ENCODE data around the gene SAMD9L.

Gene SAMD9L

DNA sequence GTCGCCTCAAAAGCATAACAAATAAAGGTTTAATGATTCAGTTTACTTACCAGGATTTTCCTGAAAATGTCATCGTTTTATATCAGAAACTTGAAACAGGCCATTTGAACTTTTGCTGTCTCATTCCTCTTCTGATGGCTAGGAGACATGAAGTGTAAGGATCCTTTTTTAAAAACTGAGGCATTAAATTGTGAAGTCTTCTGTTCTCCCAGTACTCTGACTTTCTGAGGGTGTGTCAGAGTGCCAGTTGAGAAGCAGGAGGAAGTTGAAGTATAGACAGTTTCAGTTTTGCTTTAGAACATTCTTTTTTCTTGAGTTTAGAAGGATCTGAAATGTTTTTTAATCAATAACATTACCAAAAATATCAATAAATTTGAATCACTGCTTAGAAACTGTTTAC, at the start of gene SAMD9L:
Gene SAMD9L, minus strand, starts transcription at position 242 of the 400 bp plus-strand sequence. CDS start 12,414 bp downstream, outside the sequence.
- peak; percentile 86 for FAIRE-seq

GRCh38 chr7:93196336-93196735, 48.2 kb upstream of the SAMD9L start:
- FAIRE-seq (no peak), DNase-seq (ENCODE audit: extremely low spot score, insufficient read length, low read depth) (no peak)

More for the DNA sequence above, at the start of gene SAMD9L:
- DNase-seq (ENCODE audit: extremely low spot score, insufficient read length, low read depth) = no peak

GRCh38 chr7:93194386-93194785, 46.2 kb upstream of the SAMD9L start:
- FAIRE-seq (no peak), DNase-seq (ENCODE audit: extremely low spot score, insufficient read length, low read depth) (no peak)

GRCh38 chr7:93188870-93189634, 40.9 kb upstream of the SAMD9L start:
- FAIRE-seq = no peak
- no peak for DNase-seq (ENCODE audit: extremely low spot score, insufficient read length, low read depth)

DNA sequence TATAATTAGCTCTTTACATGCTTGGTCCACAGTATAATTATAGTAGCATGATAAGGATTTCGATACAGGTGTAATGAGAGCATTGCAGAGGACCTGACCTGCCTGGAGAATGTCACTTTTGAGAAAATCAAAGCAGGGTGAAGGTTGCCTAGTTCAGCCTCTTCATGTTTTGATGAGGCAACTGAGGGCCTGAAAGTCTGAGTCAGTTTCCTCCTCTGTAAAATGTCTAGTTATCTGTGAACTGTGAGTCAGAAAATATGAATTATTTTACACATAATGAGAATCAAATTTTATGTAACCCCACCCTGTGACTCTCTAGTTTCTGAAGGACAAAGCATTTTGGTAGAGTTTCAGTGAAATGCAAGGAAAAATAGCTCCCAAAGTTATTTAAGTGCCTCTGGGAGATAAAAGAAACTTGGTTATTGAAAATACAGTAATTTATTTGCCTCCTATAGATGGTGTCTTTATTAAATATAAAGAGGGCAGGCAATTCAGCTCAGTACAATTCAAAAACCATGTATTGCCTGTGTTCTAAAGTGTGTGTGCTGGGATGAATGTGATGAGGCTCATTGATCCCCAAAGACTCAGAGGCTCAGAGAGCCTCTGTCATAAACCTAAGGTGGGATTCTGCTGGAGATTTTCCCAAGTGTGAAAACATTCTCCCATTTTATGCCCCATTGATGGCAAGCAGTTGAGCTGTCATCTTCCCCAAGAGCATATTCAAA, 37.3 kb upstream of the SAMD9L start:
- FAIRE-seq (no peak), DNase-seq (ENCODE audit: extremely low spot score, insufficient read length, low read depth) (no peak)

GRCh38 chr7:93179173-93179572, 31.0 kb upstream of the SAMD9L start:
- DNase-seq (ENCODE audit: extremely low spot score, insufficient read length, low read depth) (no peak), FAIRE-seq (no peak)

GRCh38 chr7:93178213-93178612, 30.0 kb upstream of the SAMD9L start:
- DNase-seq (ENCODE audit: extremely low spot score, insufficient read length, low read depth) (no peak), FAIRE-seq (no peak)

GRCh38 chr7:93176992-93177580, 28.9 kb upstream of the SAMD9L start:
- no peak for DNase-seq (ENCODE audit: extremely low spot score, insufficient read length, low read depth)
- no peak for FAIRE-seq

DNA sequence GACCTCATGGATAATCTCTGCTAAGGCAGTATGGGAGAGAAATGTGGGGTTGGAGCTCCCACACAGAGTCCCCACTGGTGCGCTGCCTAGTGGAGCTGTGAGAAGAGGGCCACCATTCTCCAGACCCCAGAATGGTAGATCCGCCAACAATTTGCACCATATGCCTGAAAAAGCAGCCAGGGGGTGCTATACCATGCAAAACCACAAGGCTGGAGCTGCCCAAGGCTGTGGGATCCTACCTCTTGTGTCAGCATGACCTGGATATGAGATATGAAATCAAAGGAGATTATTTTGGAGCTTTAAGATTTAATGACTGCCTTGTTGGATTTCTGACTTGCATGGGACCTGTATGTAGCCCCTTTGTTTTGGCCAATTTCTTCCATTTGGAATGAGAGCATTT, 27.0 kb upstream of the SAMD9L start:
- no peak for DNase-seq (ENCODE audit: extremely low spot score, insufficient read length, low read depth)
- FAIRE-seq = no peak

- FAIRE-seq = no peak
- DNase-seq (ENCODE audit: extremely low spot score, insufficient read length, low read depth) = no peak
These were observed 24.5 kb upstream of the SAMD9L start for GRCh38 chr7:93172683-93173082.

DNA sequence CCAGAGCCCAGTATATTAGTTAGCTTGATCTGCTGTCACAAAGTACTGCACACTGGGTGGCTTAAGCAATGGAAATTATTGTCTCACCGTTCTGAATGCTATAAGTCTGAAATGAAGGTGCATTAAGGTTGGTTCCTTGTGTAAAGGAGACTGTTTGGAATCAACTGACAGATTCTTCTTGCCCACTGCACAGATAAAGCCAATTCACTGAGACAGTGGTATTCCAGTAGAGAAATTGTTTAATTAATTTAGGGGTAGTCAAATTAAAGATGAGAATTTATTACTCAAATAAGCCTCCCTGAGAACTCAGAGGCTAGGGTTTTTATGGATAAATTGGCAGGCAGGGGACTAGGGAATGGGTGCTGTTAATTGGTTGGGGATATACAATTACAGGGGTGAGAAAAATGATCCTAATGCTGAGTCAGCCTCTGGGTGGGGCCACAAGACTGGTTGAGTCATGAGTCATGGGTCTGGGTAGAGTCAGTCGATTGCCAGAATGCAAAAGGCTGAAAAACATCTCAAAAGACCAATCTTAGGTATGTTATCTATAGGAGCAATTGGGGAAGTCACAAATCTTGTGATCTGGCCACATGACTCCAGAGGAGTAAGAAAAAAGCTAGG, 23.5 kb upstream of the SAMD9L start:
- FAIRE-seq (no peak), DNase-seq (ENCODE audit: extremely low spot score, insufficient read length, low read depth) (no peak)

- FAIRE-seq (peak; percentile 90), DNase-seq (ENCODE audit: extremely low spot score, insufficient read length, low read depth) (no peak)
These were observed 17.3 kb upstream of the SAMD9L start for GRCh38 chr7:93165447-93165846.

- no peak for DNase-seq (ENCODE audit: extremely low spot score, insufficient read length, low read depth)
- FAIRE-seq = no peak
These were observed 16.6 kb upstream of the SAMD9L start for GRCh38 chr7:93164766-93165165.

DNA sequence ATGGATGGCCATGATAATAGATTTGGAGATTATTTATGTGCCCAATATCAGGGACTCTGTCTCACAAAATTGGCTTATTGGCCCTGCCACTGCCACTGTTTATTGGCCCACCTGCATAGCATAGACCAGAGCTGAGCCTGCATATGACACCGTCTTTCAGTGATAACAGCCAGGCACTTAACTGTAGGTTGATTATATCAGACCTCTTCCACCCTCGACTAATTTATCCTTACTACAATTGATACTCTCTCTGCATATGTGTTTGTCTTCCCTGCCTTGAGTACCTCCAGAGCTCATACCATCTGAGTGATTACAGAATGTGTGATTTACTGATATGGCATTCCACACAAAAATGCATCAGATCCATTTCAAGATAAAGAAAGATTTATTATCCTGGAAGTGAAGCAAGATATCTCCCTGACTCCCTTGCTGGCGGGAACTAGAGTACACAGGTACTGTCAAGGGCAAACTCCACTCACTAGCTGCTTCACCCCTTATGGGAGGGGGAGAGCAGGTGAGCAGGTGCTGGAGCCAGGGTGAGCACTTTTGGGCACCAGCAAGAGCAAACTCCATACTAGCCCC, 13.1 kb upstream of the SAMD9L start:
- DNase-seq (ENCODE audit: extremely low spot score, insufficient read length, low read depth) (no peak), FAIRE-seq (no peak)

- no peak for FAIRE-seq
- no peak for DNase-seq (ENCODE audit: extremely low spot score, insufficient read length, low read depth)
These were observed 12.2 kb upstream of the SAMD9L start for GRCh38 chr7:93160410-93160809.

GRCh38 chr7:93159490-93159889, 11.3 kb upstream of the SAMD9L start:
- DNase-seq (ENCODE audit: extremely low spot score, insufficient read length, low read depth) (no peak), FAIRE-seq (no peak)

DNA sequence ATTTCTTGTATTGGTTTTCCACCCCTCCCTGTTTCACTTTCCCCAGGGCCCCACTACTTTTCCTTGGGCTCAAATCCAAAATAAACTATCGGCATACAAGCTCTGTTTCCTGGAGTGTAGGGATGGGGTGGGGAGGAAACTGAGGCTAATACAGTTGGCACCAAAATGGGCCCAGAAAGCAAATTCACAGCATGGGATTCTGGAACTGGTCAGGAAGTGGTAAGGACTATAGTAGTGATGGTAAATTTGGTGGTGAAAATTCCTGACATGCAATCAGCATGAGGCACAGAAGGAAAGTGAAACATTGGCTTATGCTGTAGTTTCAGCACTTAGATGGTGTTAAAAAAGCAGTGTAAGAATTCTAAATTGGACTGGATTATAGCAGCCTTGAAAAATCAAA, 8.7 kb upstream of the SAMD9L start:
- FAIRE-seq (no peak), DNase-seq (ENCODE audit: extremely low spot score, insufficient read length, low read depth) (no peak)

- FAIRE-seq = no peak
- no peak for DNase-seq (ENCODE audit: extremely low spot score, insufficient read length, low read depth)
These were observed 2.1 kb upstream of the SAMD9L start for GRCh38 chr7:93150200-93150835.

DNA sequence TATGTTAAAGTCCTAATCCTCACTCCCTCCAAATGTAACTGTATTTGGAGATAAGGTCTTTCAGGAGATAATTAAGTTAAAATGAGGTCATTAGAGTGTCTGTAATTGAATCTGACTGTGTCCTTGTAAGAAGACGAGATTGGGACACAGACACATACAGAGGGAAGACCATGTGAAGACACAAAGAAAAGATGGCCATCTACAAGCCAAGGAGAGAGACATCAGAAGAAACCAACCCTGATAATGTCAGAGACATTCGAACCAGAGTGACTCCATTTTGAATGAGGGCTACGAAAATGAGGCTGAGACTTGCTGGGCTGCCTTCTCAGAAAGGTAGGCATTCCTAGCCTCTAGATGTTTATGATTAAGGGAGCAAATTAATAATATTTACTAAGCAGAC, 542 bp upstream of the SAMD9L start:
- peak; percentile 5 for FAIRE-seq
- DNase-seq (ENCODE audit: extremely low spot score, insufficient read length, low read depth) = no peak

- DNase-seq (ENCODE audit: extremely low spot score, insufficient read length, low read depth) (peak; percentile 23), FAIRE-seq (peak; percentile 86)
These were observed 822 bp downstream of the SAMD9L start for GRCh38 chr7:93147363-93147762.

Data from GM18507 (cell line).